HEK293 (cell line): ENCODE measurements around the gene TET3.
A peak's percentile ranks its signal among the peaks of the same experiment; 100 is the strongest.

Experiments used
- CTCF ChIA-PET: fragments of 350-600 bp; formaldehyde crosslinking; extraction: SDS; loops from one replicate; lab custom pipeline; 2021; ENCODE audit warnings: antibody characterized with exemption; lab: Yijun Ruan, JAX
- POLR2A ChIA-PET: fragments of 300-600 bp; formaldehyde crosslinking; extraction: SDS; loops from one replicate; lab custom pipeline; 2020; ENCODE audit warnings: antibody characterized with exemption, inconsistent platforms; lab: Yijun Ruan, JAX
- H3K27ac ChIP-seq: fragments of 200-500 bp; sonication (Bioruptor generic); 2 replicates; pipeline ENCODE4 v1.5.1; 2014; ENCODE audit warnings: low read depth, low read length, control low read depth, inconsistent platforms; ENCODE audit errors: extremely low read depth
- H3K36me3 ChIP-seq, 2 experiments: fragments of 200-500 bp in 1 of 2; sonication (Bioruptor generic) in 1 of 2; 1 replicate in 1 of 2; 2 replicates in 1 of 2; pipeline ENCODE4 v1.5.1; 2014 to 2017; ENCODE audit warnings: inconsistent platforms in 2 of 2, low read length in 2 of 2; ENCODE audit not compliant: control insufficient read depth in 2 of 2, insufficient read depth in 1 of 2
- H3K4me1 ChIP-seq: fragments of 200-500 bp; sonication (Bioruptor generic); 2 replicates; pipeline ENCODE4 v1.5.1; 2014; ENCODE audit warnings: mild to moderate bottlenecking, low read length, inconsistent platforms; ENCODE audit not compliant: control insufficient read depth, insufficient read depth
- H3K4me3 ChIP-seq: 2 replicates; pipeline ENCODE4 v1.5.1; 2011; ENCODE audit warnings: low read depth, mild to moderate bottlenecking, control low read depth, low read length, moderate library complexity
- H3K9me3 ChIP-seq: fragments of 200-500 bp; sonication (Bioruptor generic); 2 replicates; pipeline ENCODE4 v1.5.1; 2014; ENCODE audit warnings: low read depth, low read length, inconsistent platforms; ENCODE audit not compliant: control insufficient read depth, insufficient read depth
- EGR2 ChIP-seq: fragments of 450-650 bp; formaldehyde crosslinking; IDR thresholded peaks from 2 replicates; pipeline ENCODE4 v1.5.1; 2016; ENCODE audit warnings: low read depth, missing biosample characterization, missing genetic modification characterization
- KLF7 ChIP-seq: fragments of 450-650 bp; formaldehyde crosslinking; IDR thresholded peaks from 2 replicates; pipeline ENCODE4 v1.5.1; 2016; ENCODE audit warnings: missing biosample characterization, missing genetic modification characterization, borderline replicate concordance
- PRDM2 ChIP-seq: fragments of 450-650 bp; formaldehyde crosslinking; IDR thresholded peaks from 2 replicates; pipeline ENCODE4 v1.5.1; 2016; ENCODE audit warnings: missing biosample characterization, missing genetic modification characterization, borderline replicate concordance
- SCRT2 ChIP-seq: fragments of 450-650 bp; formaldehyde crosslinking; IDR thresholded peaks from 2 replicates; pipeline ENCODE4 v1.5.1; 2016; ENCODE audit warnings: missing biosample characterization, missing genetic modification characterization
- SP2 ChIP-seq: fragments of 450-650 bp; formaldehyde crosslinking; IDR thresholded peaks from 2 replicates; pipeline ENCODE4 v1.5.1; 2016; ENCODE audit warnings: missing biosample characterization, missing genetic modification characterization
- WT1 ChIP-seq: fragments of 450-650 bp; formaldehyde crosslinking; IDR thresholded peaks from 2 replicates; pipeline ENCODE4 v1.5.1; 2016; ENCODE audit warnings: missing biosample characterization, missing genetic modification characterization
- ZBTB17 ChIP-seq: fragments of 450-650 bp; formaldehyde crosslinking; IDR thresholded peaks from 2 replicates; pipeline ENCODE4 v1.5.1; 2016; ENCODE audit warnings: missing biosample characterization, missing genetic modification characterization
- ZIC2 ChIP-seq: fragments of 450-650 bp; formaldehyde crosslinking; IDR thresholded peaks from 2 replicates; pipeline ENCODE4 v1.5.1; 2016; ENCODE audit warnings: missing biosample characterization, missing genetic modification characterization
- ZNF148 ChIP-seq: fragments of 450-650 bp; formaldehyde crosslinking; IDR thresholded peaks from 2 replicates; pipeline ENCODE4 v1.5.0; 2017; ENCODE audit warnings: missing biosample characterization, missing genetic modification characterization, borderline replicate concordance
- ZNF521 ChIP-seq: fragments of 450-650 bp; formaldehyde crosslinking; IDR thresholded peaks from 2 replicates; pipeline ENCODE4 v1.5.1; 2017; ENCODE audit warnings: missing biosample characterization, mild to moderate bottlenecking, missing genetic modification characterization
- ZSCAN18 ChIP-seq: fragments of 450-650 bp; formaldehyde crosslinking; IDR thresholded peaks from 2 replicates; pipeline ENCODE4 v1.5.1; 2016; ENCODE audit warnings: missing biosample characterization, missing genetic modification characterization

The TET3 gene

DNA sequence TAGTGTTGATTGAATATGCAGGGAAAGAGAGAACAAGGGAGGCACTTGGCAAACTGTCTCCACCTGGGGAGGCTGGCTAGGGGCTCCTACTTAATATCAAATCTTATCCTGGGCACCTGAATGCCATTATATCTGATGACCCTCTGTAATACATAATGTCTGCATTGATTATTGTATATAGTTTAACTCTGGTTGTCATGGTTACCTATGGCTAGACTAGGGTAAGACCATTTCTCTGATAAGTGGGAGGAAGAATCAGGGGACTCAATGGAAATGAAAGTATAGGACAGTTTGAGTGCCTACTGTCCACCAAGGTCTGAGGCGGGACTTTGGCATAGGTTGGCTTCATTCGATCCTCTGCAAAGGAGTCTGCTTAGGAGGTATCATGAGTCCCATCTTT is 7.2 kb upstream of the TET3 start (continued):
- TF ChIP-seq PRDM2 (tag by site-specific recombination) (no peak), SCRT2 (tag by site-specific recombination) (no peak)
- TF ChIP-seq, all 188 proteins: peak for 0

DNA sequence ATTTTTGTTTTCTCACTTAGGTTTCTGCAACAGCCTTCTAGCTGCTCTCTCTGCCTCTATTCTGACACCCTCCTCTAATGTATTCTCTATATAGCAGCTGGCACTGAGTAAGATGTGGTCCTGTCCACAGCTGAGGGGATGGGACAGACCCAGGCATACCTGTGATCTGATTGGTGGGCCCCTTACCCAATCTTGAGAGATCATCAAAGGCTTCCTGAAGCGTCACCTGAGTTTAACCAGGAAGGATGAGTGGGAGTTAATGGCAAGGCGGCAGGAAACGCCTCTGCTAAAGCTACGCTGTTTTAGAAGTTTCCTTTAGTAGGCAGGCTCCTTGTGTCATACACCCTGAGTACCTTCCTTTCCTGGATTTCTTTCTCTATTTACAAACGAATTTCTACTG is 5.7 kb upstream of the TET3 start:
- TF ChIP-seq SP2 (tag by site-specific recombination) (no peak), EGR2 (tag by site-specific recombination) (peak; percentile 40; the same call in 1 of the 2 replicates)
- Histone ChIP-seq H3K9me3 (no peaks in the 10 kb centered on the region), H3K4me1 (peaks cover 11% of the 10 kb centered on the region), H3K4me3 (no peak overlapping the region), H3K27ac (no peak overlapping the region), H3K36me3 (no peaks in the 10 kb centered on the region)
- ChIA-PET POLR2A (no interaction called here), CTCF (no interaction called here)

DNA sequence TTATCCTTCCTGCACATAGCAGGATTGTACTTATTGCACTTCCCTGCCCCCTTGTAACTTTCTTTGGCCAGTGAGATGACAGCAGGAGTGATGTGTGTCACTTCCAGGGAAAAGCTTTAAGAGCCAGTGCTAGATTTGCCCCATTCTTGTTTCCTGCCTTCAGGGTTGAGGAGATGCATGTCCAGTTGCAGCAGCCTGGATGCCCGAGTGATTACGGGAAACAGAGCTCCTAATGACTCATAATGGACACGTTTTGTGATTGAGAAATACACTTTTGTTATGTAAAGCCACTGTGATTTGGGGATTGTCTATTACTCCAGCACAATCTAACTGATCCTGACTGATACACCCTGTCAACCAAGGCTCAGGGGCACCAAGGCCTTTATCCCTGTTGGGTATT is 5.0 kb upstream of the TET3 start:
- Histone ChIP-seq H3K27ac (no peak overlapping the region), H3K36me3 (no peaks in the 10 kb centered on the region), H3K4me3 (no peak overlapping the region), H3K9me3 (no peaks in the 10 kb centered on the region), H3K4me1 (peaks cover 14% of the 10 kb centered on the region)
- TF ChIP-seq ZSCAN18 (tag by site-specific recombination) (no peak), ZBTB17 (tag by site-specific recombination) (0 out of 2 replicates have a peak, but pooled peaks have one; percentile 24), ZNF148 (no peak), ZNF521 (tag by site-specific recombination) (no peak), KLF7 (no peak), WT1 (no peak), ZIC2 (tag by site-specific recombination) (no peak)
- CTCF ChIA-PET: interaction anchor here (0.8 to 0.9 kb wide), 2 partner anchors 10 to 25 kb away, joined by 3 to 4 read pairs; no protein-coding TSS in a partner anchor
- POLR2A ChIA-PET: interaction anchor here (0.7 kb wide), 1 partner anchor 274 kb away, joined by 4 read pairs; no protein-coding TSS in a partner anchor
